Measurements from ENCODE around the gene GNAL.

GNAL gene

DNA sequence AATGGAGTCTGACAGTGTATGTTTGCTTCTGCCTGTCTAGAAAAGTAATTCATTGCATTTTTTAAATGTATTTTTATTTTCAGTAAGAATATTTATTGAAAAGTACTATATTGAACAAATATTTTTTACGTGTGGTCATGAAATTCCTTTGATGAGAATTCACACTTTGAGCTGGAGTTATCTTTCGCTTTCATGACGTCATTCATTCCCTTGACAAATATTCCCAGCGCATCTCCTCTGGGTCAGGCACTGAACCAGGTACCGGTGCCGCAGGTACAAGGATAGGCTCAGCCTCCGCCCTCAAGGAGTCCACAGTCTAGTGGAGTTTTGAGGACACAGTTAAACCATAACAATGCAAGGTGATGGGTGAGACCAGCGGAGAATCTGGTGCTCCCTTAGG is 60.2 kb downstream of the GNAL start:
- no peak overlapping the region for H3K4me2 ChIP-seq (ENCODE audit: low read depth, low read length, poor library complexity, severe bottlenecking)
- H3K9me2 ChIP-seq (replicated peaks; ENCODE audit: insufficient read depth, low read length) = no peaks in the 10 kb centered on the region
- H3K9ac ChIP-seq (ENCODE audit: low read length) = no peak overlapping the region
- H3K79me2 ChIP-seq (ENCODE audit: insufficient read depth, low read length) = no peaks in the 10 kb centered on the region
- H3K9me3 ChIP-seq (ENCODE audit: insufficient read depth, low read length) = no peaks in the 10 kb centered on the region
- no peaks in the 10 kb centered on the region for H3F3A ChIP-seq (ENCODE audit: insufficient read depth)
- no peak overlapping the region for H3K4me3 ChIP-seq (ENCODE audit: insufficient read depth, low read length, poor library complexity, severe bottlenecking)
- no peaks in the 10 kb centered on the region for H4K20me1 ChIP-seq (ENCODE audit: low read depth, low read length)
- TF ChIP-seq, protein P1, sequence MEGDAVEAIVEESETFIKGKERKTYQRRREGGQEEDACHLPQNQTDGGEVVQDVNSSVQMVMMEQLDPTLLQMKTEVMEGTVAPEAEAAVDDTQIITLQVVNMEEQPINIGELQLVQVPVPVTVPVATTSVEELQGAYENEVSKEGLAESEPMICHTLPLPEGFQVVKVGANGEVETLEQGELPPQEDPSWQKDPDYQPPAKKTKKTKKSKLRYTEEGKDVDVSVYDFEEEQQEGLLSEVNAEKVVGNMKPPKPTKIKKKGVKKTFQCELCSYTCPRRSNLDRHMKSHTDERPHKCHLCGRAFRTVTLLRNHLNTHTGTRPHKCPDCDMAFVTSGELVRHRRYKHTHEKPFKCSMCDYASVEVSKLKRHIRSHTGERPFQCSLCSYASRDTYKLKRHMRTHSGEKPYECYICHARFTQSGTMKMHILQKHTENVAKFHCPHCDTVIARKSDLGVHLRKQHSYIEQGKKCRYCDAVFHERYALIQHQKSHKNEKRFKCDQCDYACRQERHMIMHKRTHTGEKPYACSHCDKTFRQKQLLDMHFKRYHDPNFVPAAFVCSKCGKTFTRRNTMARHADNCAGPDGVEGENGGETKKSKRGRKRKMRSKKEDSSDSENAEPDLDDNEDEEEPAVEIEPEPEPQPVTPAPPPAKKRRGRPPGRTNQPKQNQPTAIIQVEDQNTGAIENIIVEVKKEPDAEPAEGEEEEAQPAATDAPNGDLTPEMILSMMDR (IDR thresholded peaks at IDR 0.05; ENCODE audit: insufficient read depth, low read length, poor library complexity, severe bottlenecking) = no peak
- TF ChIP-seq EZH2phosphoT487 (conservative IDR thresholded peaks at IDR 0.05; ENCODE audit: low read length) = no peak
- no peaks in the 10 kb centered on the region for H3K27me3 ChIP-seq (ENCODE audit: low read length)
- H2AFZ ChIP-seq (ENCODE audit: low read depth, low read length, severe bottlenecking) = no peak overlapping the region
- H3K36me3 ChIP-seq (ENCODE audit: low read length) = no peaks in the 10 kb centered on the region
- H3K27ac ChIP-seq (ENCODE audit: low read depth, low read length) = no peak overlapping the region

DNA sequence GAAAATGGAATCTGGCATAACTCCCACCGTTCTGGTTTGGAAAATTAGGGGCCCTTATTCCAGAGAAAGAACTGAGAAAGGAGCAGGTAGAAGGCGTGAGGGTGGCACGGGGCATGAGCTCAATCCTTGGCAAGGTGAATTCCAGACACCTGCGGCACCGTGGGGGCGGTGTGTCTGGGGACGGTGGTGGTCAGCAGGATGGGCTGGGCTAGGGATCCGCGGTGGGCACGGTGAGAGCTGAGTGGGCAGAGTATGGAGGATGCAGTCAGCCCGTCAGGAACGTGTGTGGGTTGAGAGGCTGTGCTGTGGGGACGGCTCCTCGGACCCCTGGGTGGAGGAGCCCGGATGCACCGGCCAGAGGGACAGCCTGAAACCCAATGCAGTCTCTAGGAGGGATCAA is 61.1 kb downstream of the GNAL start:
- Histone ChIP-seq H3K9me2 (replicated peaks; ENCODE audit: insufficient read depth, low read length) (no peaks in the 10 kb centered on the region), H3F3A (ENCODE audit: insufficient read depth) (no peaks in the 10 kb centered on the region), H3K36me3 (ENCODE audit: low read length) (no peaks in the 10 kb centered on the region), H3K27ac (ENCODE audit: low read depth, low read length) (no peak overlapping the region), H3K27me3 (ENCODE audit: low read length) (no peaks in the 10 kb centered on the region), H2AFZ (ENCODE audit: low read depth, low read length, severe bottlenecking) (no peak overlapping the region), H4K20me1 (ENCODE audit: low read depth, low read length) (no peaks in the 10 kb centered on the region), H3K9me3 (ENCODE audit: insufficient read depth, low read length) (no peaks in the 10 kb centered on the region), H3K79me2 (ENCODE audit: insufficient read depth, low read length) (no peaks in the 10 kb centered on the region), H3K4me3 (ENCODE audit: insufficient read depth, low read length, poor library complexity, severe bottlenecking) (no peak overlapping the region), H3K9ac (ENCODE audit: low read length) (no peak overlapping the region), H3K4me2 (ENCODE audit: low read depth, low read length, poor library complexity, severe bottlenecking) (no peak overlapping the region)
- TF ChIP-seq, protein P1 (IDR thresholded peaks at IDR 0.05; ENCODE audit: insufficient read depth, low read length, poor library complexity, severe bottlenecking) = no peak
- no peak for TF ChIP-seq EZH2phosphoT487 (conservative IDR thresholded peaks at IDR 0.05; ENCODE audit: low read length)

DNA sequence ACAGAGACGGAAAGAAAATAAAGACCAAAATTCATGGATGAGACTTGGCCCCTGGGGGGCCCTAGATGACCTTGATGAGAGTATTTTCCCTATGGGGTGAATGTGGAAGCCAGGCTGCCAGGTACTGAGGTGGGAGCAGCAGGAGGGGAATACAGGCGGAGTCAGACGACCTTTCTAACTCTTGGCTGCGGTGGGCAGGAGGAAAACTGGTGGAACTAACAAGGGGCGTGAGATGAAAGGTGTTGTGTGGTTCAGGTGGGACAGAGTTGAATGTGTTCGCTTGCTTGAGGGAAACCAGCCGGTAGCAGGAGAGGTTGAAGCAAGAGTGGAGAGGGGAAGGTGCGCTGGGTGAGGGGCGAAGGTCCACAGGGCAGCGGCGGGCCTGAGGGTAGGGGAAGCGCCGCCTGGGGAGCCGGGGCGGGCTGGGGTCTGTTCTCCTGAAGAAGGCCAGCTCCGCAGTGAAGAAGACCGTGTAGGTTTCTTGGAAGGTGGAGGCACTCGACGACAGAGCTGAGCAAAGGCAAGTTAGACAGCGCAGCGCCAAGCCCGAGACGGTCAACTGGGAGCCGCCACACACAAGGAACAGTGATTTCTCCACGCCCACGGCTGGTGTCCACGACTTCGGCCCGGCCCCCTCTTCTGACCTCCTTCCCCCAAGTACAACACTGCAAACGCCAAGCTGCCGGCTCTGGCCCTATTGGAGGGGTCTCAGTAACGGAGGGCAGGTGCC is 61.7 kb downstream of the GNAL start:
- Histone ChIP-seq H3K9me2 (replicated peaks; ENCODE audit: insufficient read depth, low read length) (no peaks in the 10 kb centered on the region), H3K27me3 (ENCODE audit: low read length) (no peaks in the 10 kb centered on the region), H3K36me3 (ENCODE audit: low read length) (no peaks in the 10 kb centered on the region), H3K27ac (ENCODE audit: low read depth, low read length) (no peak overlapping the region), H2AFZ (ENCODE audit: low read depth, low read length, severe bottlenecking) (no peak overlapping the region), H3K9ac (ENCODE audit: low read length) (no peak overlapping the region), H3F3A (ENCODE audit: insufficient read depth) (no peaks in the 10 kb centered on the region), H4K20me1 (ENCODE audit: low read depth, low read length) (no peaks in the 10 kb centered on the region), H3K4me2 (ENCODE audit: low read depth, low read length, poor library complexity, severe bottlenecking) (no peak overlapping the region), H3K9me3 (ENCODE audit: insufficient read depth, low read length) (no peaks in the 10 kb centered on the region), H3K79me2 (ENCODE audit: insufficient read depth, low read length) (no peaks in the 10 kb centered on the region), H3K4me3 (ENCODE audit: insufficient read depth, low read length, poor library complexity, severe bottlenecking) (no peak overlapping the region)
- no peak for TF ChIP-seq EZH2phosphoT487 (conservative IDR thresholded peaks at IDR 0.05; ENCODE audit: low read length)
- TF ChIP-seq, protein P1 (IDR thresholded peaks at IDR 0.05; ENCODE audit: insufficient read depth, low read length, poor library complexity, severe bottlenecking) = no peak
